Measurements from ENCODE around the gene PXDC1.

Gene PXDC1

GRCh38 chr6:3751077-3751729, at the start of gene PXDC1:
TSS of gene PXDC1 (minus strand) at chr6:3751713. CDS start at chr6:3751531, 182 bp downstream.
- Histone ChIP-seq H3K36me3 (ENCODE audit: insufficient read depth, insufficient read length, low read length) (peaks cover 14% of the 10 kb centered on the region), H3K9ac (ENCODE audit: insufficient read length, low read depth) (peak within 1 kb of the TSS; percentile 79), H3K4me3 (ENCODE audit: insufficient read length, low read depth) (peak within 1 kb of the TSS; percentile 68), H3K9me3 (ENCODE audit: insufficient read depth, low read length) (no peaks in the 10 kb centered on the region), H3K4me1 (ENCODE audit: insufficient read depth, insufficient read length) (no peaks in the 10 kb centered on the region), H3K27me3 (ENCODE audit: insufficient read depth, insufficient read length) (peaks cover 10% of the 10 kb centered on the region)
- DNase-seq (ENCODE audit: low read depth, low spot score), result no peak
- TF ChIP-seq YY1 (IDR thresholded peaks at IDR 0.05; ENCODE audit: insufficient read depth, insufficient read length) (no peak), SUZ12 (IDR thresholded peaks at IDR 0.05; ENCODE audit: extremely low read depth, insufficient read depth, insufficient read length) (no peak), ZNF274 (IDR thresholded peaks at IDR 0.05; ENCODE audit: low read depth, low read length) (no peak)

- Histone ChIP-seq H3K27me3 (ENCODE audit: insufficient read depth, insufficient read length) (no peaks in the 10 kb centered on the region), H3K9ac (ENCODE audit: insufficient read length, low read depth) (no peak overlapping the region), H3K36me3 (ENCODE audit: insufficient read depth, insufficient read length, low read length) (no peaks in the 10 kb centered on the region), H3K4me1 (ENCODE audit: insufficient read depth, insufficient read length) (no peaks in the 10 kb centered on the region), H3K4me3 (ENCODE audit: insufficient read length, low read depth) (no peak overlapping the region), H3K9me3 (ENCODE audit: insufficient read depth, low read length) (no peaks in the 10 kb centered on the region)
- no peak for TF ChIP-seq ZNF274 (IDR thresholded peaks at IDR 0.05; ENCODE audit: low read depth, low read length)
- no peak for TF ChIP-seq SUZ12 (IDR thresholded peaks at IDR 0.05; ENCODE audit: extremely low read depth, insufficient read depth, insufficient read length)
- TF ChIP-seq YY1 (IDR thresholded peaks at IDR 0.05; ENCODE audit: insufficient read depth, insufficient read length), result no peak
- no peak for DNase-seq (ENCODE audit: low read depth, low spot score)
These were observed 49.5 kb upstream of the PXDC1 start for GRCh38 chr6:3800850-3801591.

- Histone ChIP-seq H3K36me3 (ENCODE audit: insufficient read depth, insufficient read length, low read length) (no peaks in the 10 kb centered on the region), H3K4me1 (ENCODE audit: insufficient read depth, insufficient read length) (no peaks in the 10 kb centered on the region), H3K9me3 (ENCODE audit: insufficient read depth, low read length) (no peaks in the 10 kb centered on the region), H3K9ac (ENCODE audit: insufficient read length, low read depth) (no peak overlapping the region), H3K27me3 (ENCODE audit: insufficient read depth, insufficient read length) (no peaks in the 10 kb centered on the region), H3K4me3 (ENCODE audit: insufficient read length, low read depth) (no peak overlapping the region)
- no peak for DNase-seq (ENCODE audit: low read depth, low spot score)
- no peak for TF ChIP-seq SUZ12 (IDR thresholded peaks at IDR 0.05; ENCODE audit: extremely low read depth, insufficient read depth, insufficient read length)
- TF ChIP-seq ZNF274 (IDR thresholded peaks at IDR 0.05; ENCODE audit: low read depth, low read length), result no peak
- TF ChIP-seq YY1 (IDR thresholded peaks at IDR 0.05; ENCODE audit: insufficient read depth, insufficient read length), result no peak
These were observed 48.2 kb upstream of the PXDC1 start for GRCh38 chr6:3799719-3800118.

- no peak for DNase-seq (ENCODE audit: low read depth, low spot score)
- no peak for TF ChIP-seq ZNF274 (IDR thresholded peaks at IDR 0.05; ENCODE audit: low read depth, low read length)
- TF ChIP-seq SUZ12 (IDR thresholded peaks at IDR 0.05; ENCODE audit: extremely low read depth, insufficient read depth, insufficient read length), result no peak
- TF ChIP-seq YY1 (IDR thresholded peaks at IDR 0.05; ENCODE audit: insufficient read depth, insufficient read length), result no peak
- Histone ChIP-seq H3K4me1 (ENCODE audit: insufficient read depth, insufficient read length) (peaks cover 4% of the 10 kb centered on the region), H3K27me3 (ENCODE audit: insufficient read depth, insufficient read length) (no peaks in the 10 kb centered on the region), H3K4me3 (ENCODE audit: insufficient read length, low read depth) (no peak overlapping the region), H3K9ac (ENCODE audit: insufficient read length, low read depth) (no peak overlapping the region), H3K36me3 (ENCODE audit: insufficient read depth, insufficient read length, low read length) (no peaks in the 10 kb centered on the region), H3K9me3 (ENCODE audit: insufficient read depth, low read length) (no peaks in the 10 kb centered on the region)
These were observed 46.8 kb upstream of the PXDC1 start for GRCh38 chr6:3798055-3798919.

GRCh38 chr6:3797231-3798054, 45.9 kb upstream of the PXDC1 start:
- H3K4me1 ChIP-seq (ENCODE audit: insufficient read depth, insufficient read length), result peaks cover 4% of the 10 kb centered on the region
- H3K4me3 ChIP-seq (ENCODE audit: insufficient read length, low read depth), result no peak overlapping the region
- H3K36me3 ChIP-seq (ENCODE audit: insufficient read depth, insufficient read length, low read length), result no peaks in the 10 kb centered on the region
- no peak for DNase-seq (ENCODE audit: low read depth, low spot score)
- no peaks in the 10 kb centered on the region for H3K27me3 ChIP-seq (ENCODE audit: insufficient read depth, insufficient read length)
- H3K9ac ChIP-seq (ENCODE audit: insufficient read length, low read depth), result no peak overlapping the region
- H3K9me3 ChIP-seq (ENCODE audit: insufficient read depth, low read length), result no peaks in the 10 kb centered on the region
- TF ChIP-seq ZNF274 (IDR thresholded peaks at IDR 0.05; ENCODE audit: low read depth, low read length), result no peak
- TF ChIP-seq YY1 (IDR thresholded peaks at IDR 0.05; ENCODE audit: insufficient read depth, insufficient read length), result no peak

GRCh38 chr6:3796719-3797041, 45.2 kb upstream of the PXDC1 start:
- DNase-seq (ENCODE audit: low read depth, low spot score), result no peak
- Histone ChIP-seq H3K4me3 (ENCODE audit: insufficient read length, low read depth) (no peak overlapping the region), H3K27me3 (ENCODE audit: insufficient read depth, insufficient read length) (no peaks in the 10 kb centered on the region), H3K9me3 (ENCODE audit: insufficient read depth, low read length) (no peaks in the 10 kb centered on the region), H3K9ac (ENCODE audit: insufficient read length, low read depth) (no peak overlapping the region), H3K4me1 (ENCODE audit: insufficient read depth, insufficient read length) (peaks cover 4% of the 10 kb centered on the region), H3K36me3 (ENCODE audit: insufficient read depth, insufficient read length, low read length) (no peaks in the 10 kb centered on the region)
- no peak for TF ChIP-seq SUZ12 (IDR thresholded peaks at IDR 0.05; ENCODE audit: extremely low read depth, insufficient read depth, insufficient read length)
- TF ChIP-seq ZNF274 (IDR thresholded peaks at IDR 0.05; ENCODE audit: low read depth, low read length), result no peak
- no peak for TF ChIP-seq YY1 (IDR thresholded peaks at IDR 0.05; ENCODE audit: insufficient read depth, insufficient read length)

Measured in NT2/D1 (cell line).